HepG2 (cell line): ENCODE data around the gene RASGRF1. TPM values are rescaled to one million over a fixed set of nuclear protein-coding genes. Genes with fewer than 3 reads are reported as not detected.

Source experiments
- ATAD3A ChIP-seq: sonication (generic); formaldehyde crosslinking; IDR thresholded peaks from 2 replicates; pipeline ENCODE4 v1.4.0; 2020; ENCODE audit warnings: missing genetic modification reagents
- ATF4 ChIP-seq, 2 experiments: fragments of 450-650 bp in 1 of 2; sonication (generic) in 1 of 2; formaldehyde crosslinking; IDR thresholded peaks; 2 replicates each; pipeline versions ENCODE4 v1.5.0 to v1.8.0; 2020 to 2022; ENCODE audit warnings: mild to moderate bottlenecking in 1 of 2, missing genetic modification reagents in 1 of 2
- HMG20B ChIP-seq: conservative IDR thresholded peaks from 2 replicates; pipeline ENCODE4 v1.6.1; 2016; ENCODE audit warnings: missing genetic modification reagents, missing compliant biosample characterization
- MAX ChIP-seq: IDR thresholded peaks from 2 replicates; pipeline ENCODE4 v1.6.1; 2012; ENCODE audit warnings: inconsistent platforms
- MEIS2 ChIP-seq: sonication (generic); formaldehyde crosslinking; IDR thresholded peaks from 2 replicates; pipeline ENCODE4 v1.9.0; 2021; ENCODE audit warnings: mild to moderate bottlenecking, missing genetic modification reagents
- NFIC ChIP-seq: IDR thresholded peaks from 2 replicates; pipeline ENCODE4 v1.6.1; 2012; ENCODE audit warnings: mild to moderate bottlenecking, low read length, inconsistent platforms
- NR2F6 ChIP-seq, 2 experiments: IDR thresholded peaks; 2 replicates each; pipeline ENCODE4 v1.6.1; 2016; ENCODE audit warnings: antibody characterized with exemption in 1 of 2, mild to moderate bottlenecking in 1 of 2
- PREB ChIP-seq: sonication (generic); formaldehyde crosslinking; IDR thresholded peaks from 2 replicates; pipeline ENCODE4 v1.4.0; 2020; ENCODE audit warnings: missing genetic modification reagents
- RARA ChIP-seq: IDR thresholded peaks from 2 replicates; pipeline ENCODE4 v1.6.1; 2016; ENCODE audit warnings: missing genetic modification reagents, missing compliant biosample characterization
- SMAD1 ChIP-seq: sonication (generic); formaldehyde crosslinking; IDR thresholded peaks from 2 replicates; pipeline ENCODE4 v1.4.0; 2020; ENCODE audit warnings: missing genetic modification reagents, low read depth, mild to moderate bottlenecking, borderline replicate concordance
- SMARCC2 ChIP-seq: fragments of 450-650 bp; IDR thresholded peaks from 2 replicates; pipeline ENCODE4 v1.6.1; 2017; ENCODE audit warnings: antibody characterized with exemption, mild to moderate bottlenecking
- THAP11 ChIP-seq: IDR thresholded peaks from 2 replicates; pipeline ENCODE4 v1.6.1; 2016; ENCODE audit warnings: missing biosample characterization, missing genetic modification reagents
- THAP9 ChIP-seq: sonication (generic); formaldehyde crosslinking; IDR thresholded peaks from 2 replicates; pipeline ENCODE4; 2020; ENCODE audit warnings: missing genetic modification reagents, mild to moderate bottlenecking, borderline replicate concordance
- ZBTB25 ChIP-seq: IDR thresholded peaks from 2 replicates; pipeline ENCODE4 v1.6.1; 2018; ENCODE audit warnings: missing genetic modification reagents
- ZFAT ChIP-seq: sonication (generic); formaldehyde crosslinking; conservative IDR thresholded peaks from 2 replicates; pipeline ENCODE4 v1.8.1; 2023; ENCODE audit warnings: missing genetic modification reagents, inconsistent platforms
- ZFP37 ChIP-seq: sonication (generic); formaldehyde crosslinking; IDR thresholded peaks from 2 replicates; pipeline ENCODE4 v1.4.0; 2020; ENCODE audit warnings: missing genetic modification reagents, borderline replicate concordance
- ZFP41 ChIP-seq: sonication (generic); formaldehyde crosslinking; IDR thresholded peaks from 2 replicates; pipeline ENCODE4 v1.4.0; 2020; ENCODE audit warnings: mild to moderate bottlenecking, missing genetic modification reagents, borderline replicate concordance
- ZNF574 ChIP-seq: sonication (generic); formaldehyde crosslinking; IDR thresholded peaks from 2 replicates; pipeline ENCODE4 v1.4.0; 2020; ENCODE audit warnings: missing genetic modification reagents
- ZNF629 ChIP-seq: sonication (generic); formaldehyde crosslinking; conservative IDR thresholded peaks from 2 replicates; pipeline ENCODE4 v1.5.0; 2020; ENCODE audit warnings: missing genetic modification reagents
- ZNF839 ChIP-seq: sonication (generic); formaldehyde crosslinking; IDR thresholded peaks from 2 replicates; pipeline ENCODE4 v1.4.0; 2020; ENCODE audit warnings: missing genetic modification reagents, mild to moderate bottlenecking, borderline replicate concordance
- ZSCAN25 ChIP-seq: sonication (generic); formaldehyde crosslinking; IDR thresholded peaks from 2 replicates; pipeline ENCODE4 v1.8.0; 2022; ENCODE audit warnings: mild to moderate bottlenecking, missing genetic modification reagents
- polyA plus RNA-seq, 8 experiments: library from polyadenylated mRNA; depleted of rRNA in 3 of 8; stranded (reverse) in 7 of 8; unstranded in 1 of 8; fragments of >200 nt; fragmentation: Illumina TruSeq in 4 of 8; extraction: Trizol in 4 of 8; gene quantifications; 2 replicates each; pipeline versions ENCODE4 v1.2.1 to v1.2.3, GENCODE V29; 2011 to 2016; ENCODE audit warnings: low read depth in 4 of 8, missing spikeins in 1 of 8, mixed read lengths in 1 of 8; ENCODE audit not compliant: insufficient read depth in 1 of 8
- total RNA-seq, 5 experiments: library from RNA; depleted of rRNA; stranded (reverse); fragments of >200 nt; fragmentation: Illumina TruSeq; extraction: Trizol; gene quantifications; 2 replicates each; pipeline ENCODE4 v1.2.3, GENCODE V29; 2016; ENCODE audit warnings: low read depth in 1 of 5

The RASGRF1 gene
- total and polyA plus RNA-seq, 2 of the 13 experiments (the other 11 are each of a cell fraction or from before 2014, with no cell fraction given): 0.55 to 3.0 TPM

- TF ChIP-seq ZNF839 (CRISPR knock-in tag) (no peak), NFIC (0 out of 2 replicates have a peak, but pooled peaks have one; percentile 26), ZNF574 (no peak), ZFAT (CRISPR knock-in tag) (no peak), HMG20B (CRISPR knock-in tag) (peak; percentile 85), ZBTB25 (no peak), ATAD3A (CRISPR knock-in tag) (no peak), MAX (0 out of 2 replicates have a peak, but pooled peaks have one; percentile 23), SMARCC2 (no peak), ZFP41 (CRISPR knock-in tag) (no peak), NR2F6 (IDR thresholded peaks at IDR 0.05) (no peak), NR2F6 (CRISPR knock-in tag; IDR thresholded peaks at IDR 0.05) (0 out of 2 replicates have a peak, but pooled peaks have one; percentile 20), THAP9 (CRISPR knock-in tag) (no peak), THAP11 (CRISPR knock-in tag) (0 out of 2 replicates have a peak, but pooled peaks have one; percentile 18), ZFP37 (CRISPR knock-in tag) (no peak), SMAD1 (CRISPR knock-in tag) (no peak), ZNF629 (CRISPR knock-in tag) (no peak), ATF4 (CRISPR knock-in tag; IDR thresholded peaks at IDR 0.05) (0 out of 4 replicates have a peak, but pooled peaks of 1 of the 2 experiments have one; percentile 33), MEIS2 (0 out of 2 replicates have a peak, but pooled peaks have one; percentile 18), ZSCAN25 (CRISPR knock-in tag) (0 out of 2 replicates have a peak, but pooled peaks have one; percentile 14), PREB (CRISPR knock-in tag) (no peak), RARA (peak; percentile 39)
Observed at GRCh38 chr15:78951841-78952238, 138.7 kb downstream of the RASGRF1 start (continued).
